HepG2 (cell line): ENCODE measurements around the gene SPSB1. TPM values are rescaled to one million over a fixed set of nuclear protein-coding genes. Genes with fewer than 3 reads are reported as not detected.
A peak's percentile ranks its signal among the peaks of the same experiment; 100 is the strongest.

Experiments used
- BORCS8-MEF2B ChIP-seq: sonication (generic); formaldehyde crosslinking; IDR thresholded peaks from 2 replicates; pipeline ENCODE4 v1.8.0; 2022; ENCODE audit warnings: mild to moderate bottlenecking, missing genetic modification reagents
- HDAC6 ChIP-seq: fragments of 200-600 bp; sonication (generic); IDR thresholded peaks from 2 replicates; pipeline ENCODE4 v1.7.0; 2017; ENCODE audit warnings: mild to moderate bottlenecking, antibody characterized with exemption, low read length, low read depth
- KDM2A ChIP-seq: sonication (generic); formaldehyde crosslinking; IDR thresholded peaks from 2 replicates; pipeline ENCODE4 v1.4.0; 2020; ENCODE audit warnings: low read depth, missing genetic modification reagents, borderline replicate concordance
- KDM5A ChIP-seq: fragments of 200-600 bp; sonication (generic); IDR thresholded peaks from 2 replicates; pipeline ENCODE4 v1.7.0; 2018; ENCODE audit warnings: antibody characterized with exemption, mild to moderate bottlenecking, low read length, borderline replicate concordance
- MBD4 ChIP-seq: IDR thresholded peaks from 2 replicates; pipeline ENCODE4 v1.6.1; 2012; ENCODE audit warnings: low read length, inconsistent platforms, borderline replicate concordance
- POLR2G ChIP-seq: fragments of 200-400 bp; formaldehyde crosslinking; IDR thresholded peaks from 2 replicates; pipeline ENCODE4 v1.6.1; 2018; ENCODE audit warnings: mild to moderate bottlenecking, low read depth, low read length, moderate library complexity
- RFXAP ChIP-seq: sonication (generic); formaldehyde crosslinking; IDR thresholded peaks from 2 replicates; pipeline ENCODE4 v1.4.0; 2020; ENCODE audit warnings: missing genetic modification reagents, borderline replicate concordance
- SRSF9 ChIP-seq: fragments of 200-400 bp; formaldehyde crosslinking; IDR thresholded peaks from 2 replicates; pipeline ENCODE4 v1.6.1; 2018; ENCODE audit warnings: borderline replicate concordance, mild to moderate bottlenecking, low read depth, low read length; ENCODE audit not compliant: insufficient read depth, poor library complexity, severe bottlenecking
- ZNF224 ChIP-seq: sonication (generic); formaldehyde crosslinking; IDR thresholded peaks from 2 replicates; pipeline ENCODE4 v1.5.0; 2020; ENCODE audit warnings: mild to moderate bottlenecking, missing genetic modification reagents
- ZNF335 ChIP-seq: sonication (generic); formaldehyde crosslinking; IDR thresholded peaks from 2 replicates; pipeline ENCODE4 v1.4.0; 2020; ENCODE audit warnings: missing genetic modification reagents
- ZNF383 ChIP-seq: sonication (generic); formaldehyde crosslinking; IDR thresholded peaks from 2 replicates; pipeline ENCODE4 v1.4.0; 2020; ENCODE audit warnings: missing genetic modification reagents, mild to moderate bottlenecking, borderline replicate concordance
- ZNF44 ChIP-seq: sonication (generic); formaldehyde crosslinking; IDR thresholded peaks from 2 replicates; pipeline ENCODE4 v1.5.1; 2020; ENCODE audit warnings: mild to moderate bottlenecking, missing genetic modification reagents
- ZNF512B ChIP-seq: sonication (generic); formaldehyde crosslinking; IDR thresholded peaks from 2 replicates; pipeline ENCODE4 v1.5.1; 2020; ENCODE audit warnings: missing genetic modification reagents, mild to moderate bottlenecking, borderline replicate concordance
- ZNF746 ChIP-seq: sonication (generic); formaldehyde crosslinking; IDR thresholded peaks from 2 replicates; pipeline ENCODE4 v1.8.0; 2022; ENCODE audit warnings: mild to moderate bottlenecking, missing genetic modification reagents
- ZNF766 ChIP-seq: sonication (generic); formaldehyde crosslinking; IDR thresholded peaks from 2 replicates; pipeline ENCODE4 v1.5.0; 2020; ENCODE audit warnings: missing genetic modification reagents, borderline replicate concordance
- ZNF879 ChIP-seq: sonication (generic); formaldehyde crosslinking; IDR thresholded peaks from 2 replicates; pipeline ENCODE4 v1.8.1; 2023; ENCODE audit warnings: missing genetic modification reagents
- ZNF883 ChIP-seq: sonication (generic); formaldehyde crosslinking; IDR thresholded peaks from 2 replicates; pipeline ENCODE4 v1.5.1; 2020; ENCODE audit warnings: mild to moderate bottlenecking, missing genetic modification reagents; ENCODE audit errors: not compliant biosample characterization
- ZNF891 ChIP-seq: sonication (generic); formaldehyde crosslinking; IDR thresholded peaks from 2 replicates; pipeline ENCODE4 v1.5.0; 2020; ENCODE audit warnings: mild to moderate bottlenecking, missing genetic modification reagents
- ZSCAN29 ChIP-seq: sonication (generic); formaldehyde crosslinking; conservative IDR thresholded peaks from 2 replicates; pipeline ENCODE4 v1.4.0; 2020; ENCODE audit warnings: mild to moderate bottlenecking, missing genetic modification reagents
- polyA plus RNA-seq, 8 experiments: library from polyadenylated mRNA; depleted of rRNA in 3 of 8; stranded (reverse) in 7 of 8; unstranded in 1 of 8; fragments of >200 nt; fragmentation: Illumina TruSeq in 4 of 8; extraction: Trizol in 4 of 8; gene quantifications; 2 replicates each; pipeline versions ENCODE4 v1.2.1 to v1.2.3, GENCODE V29; 2011 to 2016; ENCODE audit warnings: low read depth in 4 of 8, missing spikeins in 1 of 8, mixed read lengths in 1 of 8; ENCODE audit not compliant: insufficient read depth in 1 of 8
- total RNA-seq, 5 experiments: library from RNA; depleted of rRNA; stranded (reverse); fragments of >200 nt; fragmentation: Illumina TruSeq; extraction: Trizol; gene quantifications; 2 replicates each; pipeline ENCODE4 v1.2.3, GENCODE V29; 2016; ENCODE audit warnings: low read depth in 1 of 5
- TF ChIP-seq, protein P1 (sequence below): sonication (generic); formaldehyde crosslinking; IDR thresholded peaks from 2 replicates; pipeline ENCODE4 v1.4.0; 2020; ENCODE audit warnings: missing genetic modification reagents
- TF ChIP-seq, protein P2 (sequence below): sonication (generic); formaldehyde crosslinking; conservative IDR thresholded peaks from 2 replicates; pipeline ENCODE4 v1.4.0; 2020; ENCODE audit warnings: missing genetic modification reagents

Gene SPSB1
- total and polyA plus RNA-seq, 2 of the 13 experiments (the other 11 are each of a cell fraction or from before 2014, with no cell fraction given) = 5.0 to 8.0 TPM

DNA sequence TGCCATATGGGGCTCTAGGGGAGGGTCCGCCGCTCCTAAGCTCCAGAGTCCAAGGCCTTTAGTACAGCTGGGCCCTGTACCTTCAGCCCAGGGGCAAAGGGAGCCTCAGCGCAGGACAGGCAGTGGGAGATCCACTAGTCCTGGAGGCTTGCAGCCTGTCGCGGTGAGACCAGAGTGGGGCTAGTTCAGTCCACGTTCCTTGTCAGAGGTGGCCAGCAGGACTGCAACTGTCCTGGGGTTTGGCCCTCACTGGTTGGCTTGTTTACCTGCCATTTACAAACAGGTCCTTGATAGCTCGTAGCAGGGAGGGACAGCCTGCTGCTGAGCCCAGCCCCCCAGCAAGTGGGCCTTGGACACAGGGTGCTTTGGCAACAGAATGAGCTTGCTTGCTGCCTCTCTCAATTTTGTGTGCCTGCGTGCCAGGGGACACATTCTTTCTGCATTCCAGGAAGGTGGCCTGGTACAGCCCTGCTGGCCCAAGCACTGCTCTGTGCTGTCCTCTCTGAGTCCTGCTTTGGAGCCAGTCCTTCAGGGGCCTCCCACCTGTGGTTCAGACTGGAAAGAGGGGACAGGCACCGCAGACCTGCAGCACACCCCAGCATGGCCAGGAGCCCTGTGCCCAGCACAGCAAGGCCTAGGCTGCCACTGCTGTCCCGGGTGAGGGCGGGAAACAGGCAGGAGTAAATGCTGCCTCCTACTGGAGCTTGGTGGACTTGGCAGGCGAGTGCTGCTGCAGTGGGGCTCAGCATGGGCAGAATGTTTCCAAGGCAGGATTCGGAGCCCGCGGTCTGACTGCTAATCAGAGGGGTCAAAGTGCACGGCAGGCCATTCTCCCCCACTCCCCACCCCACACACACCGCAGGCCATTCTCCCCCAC lies 42.9 kb upstream of the SPSB1 start (continued):
- no peak for TF ChIP-seq SRSF9
- TF ChIP-seq BORCS8-MEF2B (CRISPR knock-in tag) = peak; percentile 63; the same call in 1 of the 2 replicates
- 0 out of 2 replicates have a peak, but pooled peaks have one; percentile 46 for TF ChIP-seq ZSCAN29
- no peak for TF ChIP-seq ZNF512B (CRISPR knock-in tag)
- TF ChIP-seq ZNF383 (CRISPR knock-in tag) = peak; percentile 87
- no peak for TF ChIP-seq HDAC6
- TF ChIP-seq KDM2A (CRISPR knock-in tag) = peak; percentile 46; the same call in 1 of the 2 replicates
- TF ChIP-seq ZNF335 (CRISPR knock-in tag) = no peak; the same call in 1 of the 2 replicates
- TF ChIP-seq, protein P1, sequence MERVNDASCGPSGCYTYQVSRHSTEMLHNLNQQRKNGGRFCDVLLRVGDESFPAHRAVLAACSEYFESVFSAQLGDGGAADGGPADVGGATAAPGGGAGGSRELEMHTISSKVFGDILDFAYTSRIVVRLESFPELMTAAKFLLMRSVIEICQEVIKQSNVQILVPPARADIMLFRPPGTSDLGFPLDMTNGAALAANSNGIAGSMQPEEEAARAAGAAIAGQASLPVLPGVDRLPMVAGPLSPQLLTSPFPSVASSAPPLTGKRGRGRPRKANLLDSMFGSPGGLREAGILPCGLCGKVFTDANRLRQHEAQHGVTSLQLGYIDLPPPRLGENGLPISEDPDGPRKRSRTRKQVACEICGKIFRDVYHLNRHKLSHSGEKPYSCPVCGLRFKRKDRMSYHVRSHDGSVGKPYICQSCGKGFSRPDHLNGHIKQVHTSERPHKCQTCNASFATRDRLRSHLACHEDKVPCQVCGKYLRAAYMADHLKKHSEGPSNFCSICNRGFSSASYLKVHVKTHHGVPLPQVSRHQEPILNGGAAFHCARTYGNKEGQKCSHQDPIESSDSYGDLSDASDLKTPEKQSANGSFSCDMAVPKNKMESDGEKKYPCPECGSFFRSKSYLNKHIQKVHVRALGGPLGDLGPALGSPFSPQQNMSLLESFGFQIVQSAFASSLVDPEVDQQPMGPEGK (CRISPR knock-in tag) = peak; percentile 52
- TF ChIP-seq RFXAP (CRISPR knock-in tag) = peak; percentile 21; the same call in 1 of the 2 replicates
- no peak for TF ChIP-seq MBD4
- TF ChIP-seq, protein P2, sequence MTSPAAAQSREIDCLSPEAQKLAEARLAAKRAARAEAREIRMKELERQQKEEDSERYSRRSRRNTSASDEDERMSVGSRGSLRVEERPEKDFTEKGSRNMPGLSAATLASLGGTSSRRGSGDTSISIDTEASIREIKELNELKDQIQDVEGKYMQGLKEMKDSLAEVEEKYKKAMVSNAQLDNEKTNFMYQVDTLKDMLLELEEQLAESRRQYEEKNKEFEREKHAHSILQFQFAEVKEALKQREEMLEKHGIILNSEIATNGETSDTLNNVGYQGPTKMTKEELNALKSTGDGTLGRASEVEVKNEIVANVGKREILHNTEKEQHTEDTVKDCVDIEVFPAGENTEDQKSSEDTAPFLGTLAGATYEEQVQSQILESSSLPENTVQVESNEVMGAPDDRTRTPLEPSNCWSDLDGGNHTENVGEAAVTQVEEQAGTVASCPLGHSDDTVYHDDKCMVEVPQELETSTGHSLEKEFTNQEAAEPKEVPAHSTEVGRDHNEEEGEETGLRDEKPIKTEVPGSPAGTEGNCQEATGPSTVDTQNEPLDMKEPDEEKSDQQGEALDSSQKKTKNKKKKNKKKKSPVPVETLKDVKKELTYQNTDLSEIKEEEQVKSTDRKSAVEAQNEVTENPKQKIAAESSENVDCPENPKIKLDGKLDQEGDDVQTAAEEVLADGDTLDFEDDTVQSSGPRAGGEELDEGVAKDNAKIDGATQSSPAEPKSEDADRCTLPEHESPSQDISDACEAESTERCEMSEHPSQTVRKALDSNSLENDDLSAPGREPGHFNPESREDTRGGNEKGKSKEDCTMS = no peak
- TF ChIP-seq ZNF883 = no peak
- TF ChIP-seq ZNF44 = no peak
- no peak for TF ChIP-seq ZNF224 (CRISPR knock-in tag)
- 0 out of 2 replicates have a peak, but pooled peaks have one; percentile 64 for TF ChIP-seq ZNF891 (CRISPR knock-in tag)
- peak; percentile 21; the same call in 1 of the 2 replicates for TF ChIP-seq ZNF766
- no peak; the same call in 1 of the 2 replicates for TF ChIP-seq KDM5A
- peak; percentile 77; the same call in 1 of the 2 replicates for TF ChIP-seq ZNF746 (CRISPR knock-in tag)
- TF ChIP-seq ZNF879 (CRISPR knock-in tag) = no peak
- TF ChIP-seq POLR2G = no peak; the same call in 1 of the 2 replicates
